ENCODE data around the gene ZDHHC21.

GRCh38 chr9:14662060-14662453 lies 31.2 kb downstream of the ZDHHC21 start:
- no peak for TF ChIP-seq CTCF (conservative IDR thresholded peaks at IDR 0.05 in 1 of 2, IDR thresholded peaks at IDR 0.05 in 1 of 2; ENCODE audit: low read depth in 1 of 2, low read length in 2 of 2)
- no peak for TF ChIP-seq EZH2 (IDR thresholded peaks at IDR 0.05; ENCODE audit: low read length, missing control alignments)

Measured in fibroblast of lung (primary cell).